Vagina (tissue), 2 donors: ENCODE results near the gene BDH1. TPM values are rescaled to one million over a fixed set of nuclear protein-coding genes. Genes with fewer than 3 reads are reported as not detected.
"Not testable (repeated sequence)": the region's sequence is repeated elsewhere in the genome, so short reads cannot be mapped to it uniquely, and the experiment has no call there.

Experiments used
- DNase-seq, 2 donors: peaks; one replicate each; pipeline ENCODE4 v3.0.0-alpha.2; 2017; ENCODE audit errors: extremely low spot score in 2 of 2
- H3K27ac ChIP-seq: fragments of 200-600 bp; sonication (generic); one replicate; pipeline ENCODE4 v1.5.1; 2019
- H3K27me3 ChIP-seq: fragments of 200-600 bp; sonication (generic); one replicate; pipeline ENCODE4 v1.5.1; 2019
- H3K36me3 ChIP-seq, 2 donors: fragments of 200-600 bp; sonication (generic); one replicate each; pipeline ENCODE4 v1.5.1; 2017 to 2019
- H3K4me1 ChIP-seq: fragments of 200-600 bp; sonication (generic); one replicate; pipeline ENCODE4 v1.5.1; 2019
- H3K4me3 ChIP-seq, 2 donors: fragments of 200-600 bp; sonication (generic); 1 replicate in 1 of 2; 2 replicates in 1 of 2; pipeline ENCODE4 v1.5.1; 2016 to 2019
- H3K9me3 ChIP-seq: fragments of 200-600 bp; sonication (generic); one replicate; pipeline ENCODE4 v1.5.1; 2019
- POLR2A ChIP-seq, 2 donors: fragments of 450-650 bp; IDR thresholded peaks; one replicate each; pipeline ENCODE4 v1.6.1; 2017; ENCODE audit warnings: antibody characterized with exemption in 2 of 2, mild to moderate bottlenecking in 2 of 2, moderate library complexity in 2 of 2
- POLR2AphosphoS5 ChIP-seq, 2 donors: sonication (generic); formaldehyde crosslinking; IDR thresholded peaks; one replicate each; pipeline ENCODE4 v1.9.0; 2017; ENCODE audit warnings: antibody characterized with exemption in 2 of 2, mild to moderate bottlenecking in 2 of 2, low read depth in 1 of 2; ENCODE audit not compliant: insufficient read depth in 1 of 2
- intact Hi-C: fragments of 100-400 bp; cut with DNase I; formaldehyde crosslinking; loops from one replicate; pipeline ENCODE4 v1.15.1; 2023
- total RNA-seq: library from RNA; depleted of rRNA; stranded (reverse); fragments of >200 nt; gene quantifications from one replicate; pipeline ENCODE4 v1.2.3, GENCODE V29; 2016
- TF ChIP-seq, protein P1 (sequence below), 3 experiments: fragments of 450-650 bp in 2 of 3; fragments of 200-600 bp in 1 of 3; sonication (generic) in 1 of 3; IDR thresholded peaks; one replicate each; pipeline ENCODE4 v1.5.1; 2017 to 2019; ENCODE audit warnings: antibody characterized with exemption in 3 of 3, mild to moderate bottlenecking in 2 of 3, moderate library complexity in 2 of 3

Gene BDH1
- total RNA-seq, 1 donor from 2014 or later = 30.2 TPM

DNA sequence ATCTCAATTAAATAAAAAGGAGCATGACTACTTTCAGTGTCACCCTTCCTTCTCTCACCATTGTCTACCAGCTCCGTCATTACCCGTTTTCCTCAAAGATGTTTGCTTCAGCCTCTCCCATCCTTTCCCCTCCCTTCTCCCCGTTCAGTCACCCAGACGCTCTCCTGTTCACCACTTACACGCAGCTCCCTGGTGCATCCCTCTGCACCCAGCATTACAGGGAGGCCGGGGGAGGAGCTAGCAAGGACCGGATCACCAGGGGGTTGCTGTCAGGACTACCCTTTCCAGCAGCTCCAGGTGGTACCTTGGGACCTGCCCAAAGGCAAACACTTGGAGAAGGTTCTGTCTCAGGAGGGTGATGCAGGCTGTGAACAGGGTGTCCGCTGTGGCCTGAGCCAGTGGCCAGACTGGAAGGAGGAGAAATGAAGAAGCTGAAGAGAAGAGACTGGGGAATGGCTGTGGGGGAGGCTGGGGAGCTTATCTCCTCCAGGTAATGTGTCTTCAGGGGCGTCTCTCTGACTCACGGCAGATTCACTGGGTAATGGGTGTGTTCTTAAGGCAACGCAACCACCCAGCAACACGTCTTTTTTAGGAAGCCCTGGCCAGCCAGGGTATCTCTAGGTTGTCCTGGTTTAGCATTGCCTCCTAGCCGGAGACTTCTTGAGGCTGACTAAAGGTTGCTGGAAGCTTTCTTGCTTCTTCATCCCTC lies 21.8 kb upstream of the BDH1 start:
- no peak for DNase-seq
- Histone ChIP-seq H3K4me1 (no peaks in the 10 kb centered on the region), H3K4me3 (no peak overlapping the region), H3K27me3 (no peaks in the 10 kb centered on the region), H3K9me3 (no peaks in the 10 kb centered on the region), H3K36me3 (no peaks in the 10 kb centered on the region), H3K27ac (no peak overlapping the region)
- TF ChIP-seq, protein P1, sequence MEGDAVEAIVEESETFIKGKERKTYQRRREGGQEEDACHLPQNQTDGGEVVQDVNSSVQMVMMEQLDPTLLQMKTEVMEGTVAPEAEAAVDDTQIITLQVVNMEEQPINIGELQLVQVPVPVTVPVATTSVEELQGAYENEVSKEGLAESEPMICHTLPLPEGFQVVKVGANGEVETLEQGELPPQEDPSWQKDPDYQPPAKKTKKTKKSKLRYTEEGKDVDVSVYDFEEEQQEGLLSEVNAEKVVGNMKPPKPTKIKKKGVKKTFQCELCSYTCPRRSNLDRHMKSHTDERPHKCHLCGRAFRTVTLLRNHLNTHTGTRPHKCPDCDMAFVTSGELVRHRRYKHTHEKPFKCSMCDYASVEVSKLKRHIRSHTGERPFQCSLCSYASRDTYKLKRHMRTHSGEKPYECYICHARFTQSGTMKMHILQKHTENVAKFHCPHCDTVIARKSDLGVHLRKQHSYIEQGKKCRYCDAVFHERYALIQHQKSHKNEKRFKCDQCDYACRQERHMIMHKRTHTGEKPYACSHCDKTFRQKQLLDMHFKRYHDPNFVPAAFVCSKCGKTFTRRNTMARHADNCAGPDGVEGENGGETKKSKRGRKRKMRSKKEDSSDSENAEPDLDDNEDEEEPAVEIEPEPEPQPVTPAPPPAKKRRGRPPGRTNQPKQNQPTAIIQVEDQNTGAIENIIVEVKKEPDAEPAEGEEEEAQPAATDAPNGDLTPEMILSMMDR (IDR thresholded peaks at IDR 0.05) = no peak
- TF ChIP-seq POLR2A (IDR thresholded peaks at IDR 0.05) (no peak), POLR2AphosphoS5 (IDR thresholded peaks at IDR 0.05; ENCODE audit: insufficient read depth in 1 of 2, low read depth in 1 of 2) (no peak)
- intact Hi-C loops = no loop called here

- H3K27ac ChIP-seq = no peak overlapping the region
- no peaks in the 10 kb centered on the region for H3K9me3 ChIP-seq
- no peak overlapping the region for H3K4me3 ChIP-seq
- TF ChIP-seq, protein P1 (IDR thresholded peaks at IDR 0.05) = no peak
- TF ChIP-seq POLR2A (IDR thresholded peaks at IDR 0.05) (no peak), POLR2AphosphoS5 (IDR thresholded peaks at IDR 0.05; ENCODE audit: insufficient read depth in 1 of 2, low read depth in 1 of 2) (no peak)
- H3K4me1 ChIP-seq = no peaks in the 10 kb centered on the region
- intact Hi-C loops = no loop called here
- no peaks in the 10 kb centered on the region for H3K27me3 ChIP-seq
- H3K36me3 ChIP-seq = no peaks in the 10 kb centered on the region
- no peak for DNase-seq
Measured at GRCh38 chr3:197576838-197577237, 21.1 kb upstream of the BDH1 start.

DNA sequence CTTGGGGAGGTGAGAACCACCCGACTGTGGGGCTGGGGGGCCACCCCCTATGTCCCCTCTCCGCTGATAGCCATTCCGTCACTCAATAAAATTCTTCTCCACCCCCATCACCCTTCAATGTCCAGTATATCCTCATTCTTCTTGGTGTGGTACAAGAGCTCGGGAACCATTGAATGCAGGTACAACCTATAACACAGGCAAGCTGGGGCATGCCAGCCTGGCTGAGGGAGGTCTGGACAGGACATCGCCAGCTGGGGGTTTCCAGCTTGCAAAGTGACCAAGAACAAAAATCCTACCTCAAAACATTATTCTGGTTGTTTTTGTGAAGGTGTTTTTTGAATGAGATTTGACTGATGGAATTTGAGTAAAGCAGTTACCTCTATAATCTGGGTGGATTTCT lies 19.6 kb upstream of the BDH1 start:
- intact Hi-C loops = no loop called here
- no peak for TF ChIP-seq POLR2AphosphoS5 (IDR thresholded peaks at IDR 0.05; ENCODE audit: insufficient read depth in 1 of 2, low read depth in 1 of 2)
- TF ChIP-seq POLR2A (IDR thresholded peaks at IDR 0.05) = no peak
- TF ChIP-seq, protein P1 (IDR thresholded peaks at IDR 0.05) = no peak
- H3K36me3 ChIP-seq = no peaks in the 10 kb centered on the region
- no peak overlapping the region for H3K27ac ChIP-seq
- no peaks in the 10 kb centered on the region for H3K9me3 ChIP-seq
- no peak overlapping the region for H3K4me3 ChIP-seq
- no peaks in the 10 kb centered on the region for H3K4me1 ChIP-seq
- H3K27me3 ChIP-seq = no peaks in the 10 kb centered on the region
- DNase-seq = no peak

DNA sequence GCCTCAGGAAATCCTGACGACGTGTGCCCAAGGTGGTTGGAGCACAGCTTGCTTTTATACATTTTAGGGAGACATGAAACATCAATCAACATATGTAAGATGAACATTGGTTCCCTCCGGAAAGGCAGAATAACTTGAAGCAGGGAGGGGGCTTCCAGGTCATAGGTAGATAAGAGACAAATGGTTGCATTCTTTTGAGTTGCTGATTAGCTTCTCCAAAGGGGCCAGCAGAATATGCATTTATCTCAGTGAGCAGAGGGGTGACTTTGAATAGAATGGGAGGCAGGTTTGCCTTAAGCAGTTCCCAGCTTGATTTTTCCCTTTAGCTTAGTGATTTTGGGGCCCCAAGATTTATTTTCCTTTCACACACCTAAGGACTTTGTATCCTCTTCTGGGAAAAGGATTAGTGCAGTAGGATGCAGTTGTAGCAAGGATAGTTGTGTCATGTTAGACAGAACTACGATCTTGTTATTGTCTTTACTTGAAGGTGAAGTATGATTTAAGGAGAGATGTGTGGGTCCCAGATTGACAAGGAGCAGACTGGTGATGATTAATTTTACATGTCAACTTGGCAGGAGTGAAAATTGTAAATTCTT lies 18.7 kb upstream of the BDH1 start:
- H3K36me3 ChIP-seq, H3K4me3 ChIP-seq, H3K27me3 ChIP-seq, DNase-seq, H3K27ac ChIP-seq, intact Hi-C loops, H3K4me1 ChIP-seq, H3K9me3 ChIP-seq: not testable (repeated sequence)

- H3K36me3 ChIP-seq = no peaks in the 10 kb centered on the region
- H3K4me1 ChIP-seq = no peaks in the 10 kb centered on the region
- intact Hi-C loops = no loop called here
- H3K27me3 ChIP-seq = no peaks in the 10 kb centered on the region
- DNase-seq = no peak
- H3K9me3 ChIP-seq = no peaks in the 10 kb centered on the region
- H3K4me3 ChIP-seq = no peak overlapping the region
- TF ChIP-seq, protein P1 (IDR thresholded peaks at IDR 0.05) = no peak
- no peak for TF ChIP-seq POLR2A (IDR thresholded peaks at IDR 0.05)
- TF ChIP-seq POLR2AphosphoS5 (IDR thresholded peaks at IDR 0.05; ENCODE audit: insufficient read depth in 1 of 2, low read depth in 1 of 2) = no peak
- H3K27ac ChIP-seq = no peak overlapping the region
Measured at GRCh38 chr3:197573048-197573767, 17.4 kb upstream of the BDH1 start.

DNA sequence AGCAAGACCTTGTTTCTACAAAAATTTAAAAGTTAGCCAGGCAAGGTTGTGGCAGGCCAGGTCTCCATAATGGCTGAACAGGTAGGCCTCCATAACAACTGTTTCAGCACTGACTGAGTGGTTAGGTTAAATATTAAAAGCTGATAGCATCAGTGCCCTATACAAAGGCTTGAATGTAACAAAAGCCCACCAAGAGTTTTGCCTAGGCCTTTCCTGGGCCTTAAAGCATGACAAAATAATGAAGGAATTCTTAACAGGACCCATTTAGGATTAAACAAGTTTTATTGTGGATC lies 16.1 kb upstream of the BDH1 start:
- H3K36me3 ChIP-seq, H3K27me3 ChIP-seq, DNase-seq, H3K9me3 ChIP-seq, H3K4me1 ChIP-seq, H3K4me3 ChIP-seq, intact Hi-C loops, H3K27ac ChIP-seq: not testable (repeated sequence)

- H3K27me3 ChIP-seq, H3K36me3 ChIP-seq, DNase-seq, intact Hi-C loops, H3K4me1 ChIP-seq, H3K9me3 ChIP-seq, H3K27ac ChIP-seq, H3K4me3 ChIP-seq: not testable (repeated sequence)
Measured at GRCh38 chr3:197571074-197571879, 15.5 kb upstream of the BDH1 start.

GRCh38 chr3:197569433-197569832 lies 13.7 kb upstream of the BDH1 start:
- H3K4me1 ChIP-seq, H3K36me3 ChIP-seq, H3K4me3 ChIP-seq, DNase-seq, H3K27me3 ChIP-seq, H3K27ac ChIP-seq, intact Hi-C loops, H3K9me3 ChIP-seq: not testable (repeated sequence)
